K562 (cell line): Measurements from ENCODE around the gene ANK2. TPM values are rescaled to one million over a fixed set of nuclear protein-coding genes. Genes with fewer than 3 reads are reported as not detected.

ENCODE experiments used
- ATAC-seq: fragments of 200-7000 bp; cut with Tn5 transposase; 3 replicates; pipeline ENCODE4 v1.9.1; 2020; ENCODE audit warnings: moderate library complexity
- BruUV-seq: library from RNA; stranded (reverse); fragments of 400-500 nt; replicated peaks from 2 replicates; lab custom pipeline; 2021; lab: Mats Ljungman, UMichigan
- CTCF ChIA-PET: fragments of 300-600 bp; formaldehyde crosslinking; extraction: SDS; loops from one replicate; lab custom pipeline; 2021; ENCODE audit warnings: low intra/inter-chr PET ratio; lab: Yijun Ruan, JAX
- POLR2A ChIA-PET: fragments of 300-600, 350-650 bp; sonication (Branson Sonifier 250); formaldehyde crosslinking; extraction: SDS; loops from one replicate; lab custom pipeline; 2021; ENCODE audit warnings: antibody characterized with exemption, inconsistent platforms; lab: Yijun Ruan, JAX
- DNase-seq, 4 experiments: peaks; one replicate each; pipeline versions ENCODE4 v3.0.0 to v3.0.0-alpha.2; 2011 to 2018; ENCODE audit warnings: low spot score in 3 of 4, mixed read lengths in 3 of 4; ENCODE audit errors: extremely low read depth in 1 of 4
- FAIRE-seq: peaks from 2 replicates; lab custom pipeline; 2011; peaks lifted over from hg19 to GRCh38; lab: Jason Lieb, UNC
- H2AFZ ChIP-seq: 2 replicates; pipeline ENCODE4 v1.6.0; 2011; ENCODE audit warnings: low read depth, low read length, control low read depth, inconsistent platforms
- H3K27ac ChIP-seq: fragments of 200-600 bp; 3 replicates; pipeline ENCODE4 v1.8.0; 2011; ENCODE audit warnings: low read depth, mild to moderate bottlenecking, control low read depth, inconsistent platforms, low read length, moderate library complexity, mixed read lengths; ENCODE audit errors: extremely low read depth
- H3K27me3 ChIP-seq, 2 experiments: fragments of 300-600 bp in 1 of 2; 2 replicates in 1 of 2; 3 replicates in 1 of 2; pipeline versions ENCODE4 v1.6.0 to v1.8.0; 2011; ENCODE audit warnings: inconsistent platforms in 2 of 2, low read length in 2 of 2, mild to moderate bottlenecking in 1 of 2, mixed read lengths in 1 of 2, moderate library complexity in 1 of 2; ENCODE audit not compliant: control insufficient read depth in 2 of 2, insufficient read depth in 2 of 2
- H3K36me3 ChIP-seq: fragments of 300-600 bp; 3 replicates; pipeline ENCODE4 v1.8.0; 2011; ENCODE audit warnings: mild to moderate bottlenecking, low read length, inconsistent platforms; ENCODE audit not compliant: control insufficient read depth, insufficient read depth
- H3K4me1 ChIP-seq, 2 experiments: fragments of 200-600 bp in 1 of 2; replicated peaks in 1 of 2; 2 replicates in 1 of 2; 3 replicates in 1 of 2; pipeline versions ENCODE4 v1.5.1 to v1.8.0; 2011; ENCODE audit warnings: inconsistent platforms in 2 of 2, low read length in 2 of 2, mild to moderate bottlenecking in 1 of 2, mixed read lengths in 1 of 2, moderate library complexity in 1 of 2; ENCODE audit not compliant: control insufficient read depth in 2 of 2, insufficient read depth in 2 of 2
- H3K4me2 ChIP-seq: 2 replicates; pipeline ENCODE4 v1.6.1; 2011; ENCODE audit warnings: low read length, control low read depth, inconsistent platforms, mixed read lengths; ENCODE audit not compliant: insufficient read depth
- H3K4me3 ChIP-seq: fragments of 200-600 bp; sonication (generic), shearing (Covaris generic); 2 replicates; pipeline ENCODE4 v1.5.1; 2016; ENCODE audit warnings: control low read depth, inconsistent platforms
- H3K79me2 ChIP-seq: fragments of 200-600 bp; 3 replicates; pipeline ENCODE4 v1.8.0; 2011; ENCODE audit warnings: low read length, inconsistent platforms; ENCODE audit not compliant: control insufficient read depth, insufficient read depth
- H3K9ac ChIP-seq, 2 experiments: 2 replicates each; pipeline versions ENCODE4 v1.6.0 to v1.6.1; 2011; ENCODE audit warnings: low read depth in 2 of 2, low read length in 2 of 2, control low read depth in 1 of 2, inconsistent platforms in 1 of 2, mild to moderate bottlenecking in 1 of 2, mixed read lengths in 1 of 2; ENCODE audit not compliant: insufficient read depth in 1 of 2
- H3K9me1 ChIP-seq: one replicate; pipeline ENCODE4 v1.6.0; 2011; ENCODE audit warnings: inconsistent platforms, mild to moderate bottlenecking, low read length, moderate library complexity; ENCODE audit not compliant: control insufficient read depth, insufficient read depth
- H3K9me3 ChIP-seq: replicated peaks from 2 replicates; pipeline ENCODE4 v1.5.1; 2011; ENCODE audit warnings: low read depth, low read length, inconsistent platforms; ENCODE audit not compliant: control insufficient read depth, insufficient read depth
- H4K20me1 ChIP-seq: replicated peaks from 2 replicates; pipeline ENCODE4 v1.6.1; 2011; ENCODE audit warnings: low read length, inconsistent platforms, mixed read lengths; ENCODE audit not compliant: control insufficient read depth, insufficient read depth
- ELF1 ChIP-seq: fragments of 200-800 bp; sonication (Bioruptor generic); IDR thresholded peaks from 2 replicates; pipeline ENCODE4 v1.6.1; 2016; ENCODE audit warnings: missing genetic modification characterization, missing compliant biosample characterization
- FOXA3 ChIP-seq, 2 experiments: fragments of 450-650 bp in 1 of 2; sonication (generic) in 1 of 2; formaldehyde crosslinking; IDR thresholded peaks in 1 of 2; conservative IDR thresholded peaks in 1 of 2; 2 replicates each; pipeline versions ENCODE4 v1.4.0 to v1.8.0; 2020 to 2022; ENCODE audit warnings: mild to moderate bottlenecking in 2 of 2, missing genetic modification reagents in 1 of 2
- GATAD2A ChIP-seq: fragments of 450-650 bp; IDR thresholded peaks from 2 replicates; pipeline ENCODE4 v1.6.1; 2017
- GATAD2B ChIP-seq: fragments of 450-650 bp; IDR thresholded peaks from 2 replicates; pipeline ENCODE4 v1.6.1; 2017; ENCODE audit warnings: mild to moderate bottlenecking, borderline replicate concordance
- HDGF ChIP-seq: fragments of 450-650 bp; IDR thresholded peaks from 2 replicates; pipeline ENCODE4 v1.6.1; 2016
- MAFF ChIP-seq: IDR thresholded peaks from 2 replicates; pipeline ENCODE4 v1.6.1; 2012; ENCODE audit warnings: low read length, improper control_type of control experiment
- NFYB ChIP-seq: IDR thresholded peaks from 2 replicates; pipeline ENCODE4 v1.6.1; 2011; ENCODE audit warnings: mild to moderate bottlenecking, moderate library complexity; ENCODE audit not compliant: insufficient read length; ENCODE audit errors: extremely low read depth
- POLR2B ChIP-seq: fragments of 450-650 bp; IDR thresholded peaks from 2 replicates; pipeline ENCODE4 v1.6.1; 2018; ENCODE audit warnings: low read depth; ENCODE audit not compliant: partially characterized antibody
- RNF2 ChIP-seq: sonication (generic); IDR thresholded peaks from 2 replicates; pipeline ENCODE4 v1.6.1; 2016
- THRAP3 ChIP-seq: fragments of 450-650 bp; IDR thresholded peaks from 2 replicates; pipeline ENCODE4 v1.6.1; 2016; ENCODE audit warnings: mild to moderate bottlenecking, inconsistent platforms, borderline replicate concordance
- XRCC5 ChIP-seq: fragments of 200-400 bp; formaldehyde crosslinking; IDR thresholded peaks from 2 replicates; pipeline ENCODE4 v1.6.1; 2017; ENCODE audit warnings: low read depth, mild to moderate bottlenecking, low read length
- WGBS: fragments of 100-300 bp; shearing (Covaris generic); methylation state at CpG from one replicate; pipeline ENCODE4 v1.1.6; 2016; ENCODE audit warnings: low coverage, mixed read lengths; ENCODE audit not compliant: insufficient coverage; ENCODE audit errors: missing lambda C conversion rate; 5-methylcytosine and 5-hydroxymethylcytosine counted together
- in situ Hi-C: fragments of 300-500 bp; cut with MboI; formaldehyde crosslinking; loops from 4 replicates; pipeline ENCODE4 v1.15.0; 2018; ENCODE audit warnings: inconsistent platforms, mixed read lengths
- intact Hi-C: fragments of 100-400 bp; cut with micrococcal nuclease; formaldehyde crosslinking; loops from 2 replicates; pipeline ENCODE4 v1.14.2; 2022
- polyA plus RNA-seq, 8 experiments: library from polyadenylated mRNA; depleted of rRNA in 4 of 8; stranded (reverse) in 5 of 8; unstranded in 3 of 8; fragments of >200 nt; fragmentation: Nextera tagmentation in 2 of 8; fragmentation: Illumina TruSeq in 1 of 8; extraction: Ambion mirVana in 2 of 8; extraction: Trizol in 1 of 8; gene quantifications; 2 replicates each; pipeline versions ENCODE4 v1.2.1 to v1.2.3, GENCODE V29; 2011 to 2014; ENCODE audit warnings: inconsistent platforms in 1 of 8, missing spikeins in 1 of 8
- total RNA-seq, 7 experiments: library from RNA; depleted of rRNA in 6 of 7; stranded (reverse); fragments of >200 nt in 6 of 7; fragmentation: Illumina TruSeq in 2 of 7; extraction: Trizol in 2 of 7; gene quantifications; 2 replicates each; pipeline versions ENCODE4 v1.2.1 to v1.2.3, GENCODE V29; 2011 to 2021; ENCODE audit warnings: low replicate concordance in 1 of 7
- TF ChIP-seq, protein P1 (sequence below): fragments of 250-450 bp; sonication (Bioruptor Pico); IDR thresholded peaks from 2 replicates; pipeline ENCODE4 v1.5.0; 2022; ENCODE audit warnings: mild to moderate bottlenecking
- TF ChIP-seq, protein P2 (sequence below): fragments of 250-450 bp; sonication (Bioruptor Pico); IDR thresholded peaks from 2 replicates; pipeline ENCODE4 v1.4.0; 2020; ENCODE audit warnings: mild to moderate bottlenecking

ANK2 gene
- total and polyA plus RNA-seq, 9 of the 15 experiments (the other 6 are each of a cell fraction or from before 2014, with no cell fraction given), result 0.07 to 0.24 TPM; not detected in 7

DNA sequence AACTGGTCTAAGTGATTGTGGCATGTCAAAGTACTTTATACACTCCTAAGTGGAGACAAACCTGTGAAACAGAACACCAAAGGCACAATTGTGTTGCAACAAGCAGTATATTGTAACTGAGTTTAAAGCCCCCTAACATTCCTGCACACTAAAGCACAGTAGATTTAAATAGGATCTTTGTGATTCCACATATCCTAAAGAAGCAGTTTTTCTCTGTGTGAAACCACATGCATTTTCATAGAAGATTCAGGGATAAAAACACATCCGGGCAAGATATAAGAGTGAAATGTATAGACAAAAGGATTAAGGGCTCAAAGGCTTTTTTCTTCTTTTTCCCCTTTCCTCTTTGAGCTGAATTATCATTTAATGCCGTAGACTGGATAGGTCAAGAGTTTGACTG is 82.2 kb downstream of the ANK2 start:
- FAIRE-seq, result no peak
- 0% methylated on average over 2 of the region's 2 CpGs for WGBS

GRCh38 chr4:113141901-113142346 is 92.5 kb downstream of the ANK2 start:
- ChIA-PET CTCF (no interaction called here), POLR2A (no interaction called here)
- intact Hi-C loops (no loop called here), in situ Hi-C loops (no loop called here)
- Histone ChIP-seq H3K36me3 (no peaks in the 10 kb centered on the region), H3K4me3 (no peak overlapping the region), H3K27me3 (no peaks in the 10 kb centered on the region), H3K4me2 (no peak overlapping the region), H3K9me3 (no peaks in the 10 kb centered on the region), H3K9me1 (no peaks in the 10 kb centered on the region), H3K27ac (no peak overlapping the region), H3K79me2 (no peaks in the 10 kb centered on the region), H3K9ac (no peak overlapping the region), H3K4me1 (no peaks in the 10 kb centered on the region), H4K20me1 (no peaks in the 10 kb centered on the region), H2AFZ (no peak overlapping the region)
- TF ChIP-seq HDGF (no peak), GATAD2A (no peak), POLR2B (no peak), THRAP3 (no peak), NFYB (no peak), RNF2 (no peak), GATAD2B (no peak)
- TF ChIP-seq, protein P1, sequence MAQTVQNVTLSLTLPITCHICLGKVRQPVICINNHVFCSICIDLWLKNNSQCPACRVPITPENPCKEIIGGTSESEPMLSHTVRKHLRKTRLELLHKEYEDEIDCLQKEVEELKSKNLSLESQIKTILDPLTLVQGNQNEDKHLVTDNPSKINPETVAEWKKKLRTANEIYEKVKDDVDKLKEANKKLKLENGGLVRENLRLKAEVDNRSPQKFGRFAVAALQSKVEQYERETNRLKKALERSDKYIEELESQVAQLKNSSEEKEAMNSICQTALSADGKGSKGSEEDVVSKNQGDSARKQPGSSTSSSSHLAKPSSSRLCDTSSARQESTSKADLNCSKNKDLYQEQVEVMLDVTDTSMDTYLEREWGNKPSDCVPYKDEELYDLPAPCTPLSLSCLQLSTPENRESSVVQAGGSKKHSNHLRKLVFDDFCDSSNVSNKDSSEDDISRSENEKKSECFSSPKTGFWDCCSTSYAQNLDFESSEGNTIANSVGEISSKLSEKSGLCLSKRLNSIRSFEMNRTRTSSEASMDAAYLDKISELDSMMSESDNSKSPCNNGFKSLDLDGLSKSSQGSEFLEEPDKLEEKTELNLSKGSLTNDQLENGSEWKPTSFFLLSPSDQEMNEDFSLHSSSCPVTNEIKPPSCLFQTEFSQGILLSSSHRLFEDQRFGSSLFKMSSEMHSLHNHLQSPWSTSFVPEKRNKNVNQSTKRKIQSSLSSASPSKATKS (CRISPR knock-in tag), result no peak
- DNase-seq (no peak), FAIRE-seq (no peak), ATAC-seq (no peak)
- WGBS, result 0% methylated on average over 3 of the region's 3 CpGs
- no TSS peak for BruUV-seq

More for the DNA sequence above, 82.2 kb downstream of the ANK2 start:
- H3K27ac ChIP-seq, result no peak overlapping the region
- no peaks in the 10 kb centered on the region for H3K36me3 ChIP-seq
- ChIA-PET CTCF (no interaction called here), POLR2A (no interaction called here)
- no peaks in the 10 kb centered on the region for H3K27me3 ChIP-seq
- no peaks in the 10 kb centered on the region for H3K79me2 ChIP-seq
- intact Hi-C loops (no loop called here), in situ Hi-C loops (no loop called here)
- H3K9me1 ChIP-seq, result no peaks in the 10 kb centered on the region
- no peak for DNase-seq
- no TSS peak for BruUV-seq
- H3K4me2 ChIP-seq, result no peak overlapping the region
- no peak overlapping the region for H2AFZ ChIP-seq
- no peak overlapping the region for H3K9ac ChIP-seq
- no peak overlapping the region for H3K4me3 ChIP-seq
- no peak for TF ChIP-seq MAFF
- TF ChIP-seq, protein P2, sequence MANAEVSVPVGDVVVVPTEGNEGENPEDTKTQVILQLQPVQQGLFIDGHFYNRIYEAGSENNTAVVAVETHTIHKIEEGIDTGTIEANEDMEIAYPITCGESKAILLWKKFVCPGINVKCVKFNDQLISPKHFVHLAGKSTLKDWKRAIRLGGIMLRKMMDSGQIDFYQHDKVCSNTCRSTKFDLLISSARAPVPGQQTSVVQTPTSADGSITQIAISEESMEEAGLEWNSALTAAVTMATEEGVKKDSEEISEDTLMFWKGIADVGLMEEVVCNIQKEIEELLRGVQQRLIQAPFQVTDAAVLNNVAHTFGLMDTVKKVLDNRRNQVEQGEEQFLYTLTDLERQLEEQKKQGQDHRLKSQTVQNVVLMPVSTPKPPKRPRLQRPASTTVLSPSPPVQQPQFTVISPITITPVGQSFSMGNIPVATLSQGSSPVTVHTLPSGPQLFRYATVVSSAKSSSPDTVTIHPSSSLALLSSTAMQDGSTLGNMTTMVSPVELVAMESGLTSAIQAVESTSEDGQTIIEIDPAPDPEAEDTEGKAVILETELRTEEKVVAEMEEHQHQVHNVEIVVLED, result no peak
- TF ChIP-seq ELF1 (tag), result no peak
- TF ChIP-seq FOXA3 (CRISPR knock-in tag; conservative IDR thresholded peaks at IDR 0.05 in 1 of 2, IDR thresholded peaks at IDR 0.05 in 1 of 2), result no peak
- no peak for TF ChIP-seq XRCC5
- ATAC-seq, result no peak
- H3K9me3 ChIP-seq, result no peaks in the 10 kb centered on the region
- no peaks in the 10 kb centered on the region for H4K20me1 ChIP-seq
- H3K4me1 ChIP-seq, result no peaks in the 10 kb centered on the region
